ENCODE measurements around the gene MOV10L1. TPM values are rescaled to one million over a fixed set of nuclear protein-coding genes. Genes with fewer than 3 reads are reported as not detected.
A peak's percentile ranks its signal among the peaks of the same experiment; 100 is the strongest.

MOV10L1 gene
- total and polyA plus RNA-seq, 2 experiments from 2014 or later = 0.73 to 1.8 TPM

GRCh38 chr22:50199829-50200460 is 110.1 kb downstream of the MOV10L1 start:
- peaks cover 13% of the 10 kb centered on the region for H4K20me1 ChIP-seq (replicated peaks; ENCODE audit: insufficient read depth)
- H3K36me3 Mint-ChIP-seq (ENCODE audit: low read depth) = peaks cover 22% of the 10 kb centered on the region

GRCh38 chr22:50200461-50201190 is 110.8 kb downstream of the MOV10L1 start, which contains the start of gene SELENOO:
TSS of gene SELENOO (plus strand) at chr22:50201011. CDS start at chr22:50201037, 26 bp downstream.
- peaks cover 12% of the 10 kb centered on the region for H3K4me1 Mint-ChIP-seq
- Histone ChIP-seq H3K4me2 (peak within 1 kb of the TSS; percentile 92), H3K27ac (ENCODE audit: low read depth) (no peak within 1 kb of the TSS), H3K36me3 (ENCODE audit: insufficient read depth) (no peaks in the 10 kb centered on the region; the same call in 1 of the 2 replicates), H3K4me1 (ENCODE audit: insufficient read depth) (peaks cover 8% of the 10 kb centered on the region; the same call in 1 of the 2 replicates), H3K79me2 (replicated peaks; ENCODE audit: insufficient read depth) (peaks cover 21% of the 10 kb centered on the region), H3K9me2 (ENCODE audit: insufficient read depth) (no peaks in the 10 kb centered on the region), H4K20me1 (replicated peaks; ENCODE audit: insufficient read depth) (peaks cover 13% of the 10 kb centered on the region), H3F3A (replicated peaks; ENCODE audit: low read depth) (peaks cover 14% of the 10 kb centered on the region), H3K27me3 (ENCODE audit: insufficient read depth) (peaks cover 9% of the 10 kb centered on the region; the same call in 1 of the 2 replicates), H3K4me3 (peak within 1 kb of the TSS; percentile 72), H2AFZ (peak within 1 kb of the TSS; percentile 43; the same call in 1 of the 2 replicates)
- DNase-seq (ENCODE audit: low spot score) = peak; percentile 90
- H3K9me3 Mint-ChIP-seq = peaks cover 6% of the 10 kb centered on the region; the same call in 2 of the 3 replicates
- peak; percentile 78 for ATAC-seq
- peaks cover 8% of the 10 kb centered on the region for H3K27me3 Mint-ChIP-seq (ENCODE audit: insufficient read depth, low read depth, poor library complexity)
- H3K36me3 Mint-ChIP-seq (ENCODE audit: low read depth) = peaks cover 25% of the 10 kb centered on the region
- H3K27ac Mint-ChIP-seq = no peak within 1 kb of the TSS
- TF ChIP-seq EZH2phosphoT487 (IDR thresholded peaks at IDR 0.05; ENCODE audit: unreplicated experiment) = no peak
- TF ChIP-seq REST (IDR thresholded peaks at IDR 0.05; ENCODE audit: unreplicated experiment) = no peak
- no peak for TF ChIP-seq STAT1 (IDR thresholded peaks at IDR 0.05; ENCODE audit: unreplicated experiment)
- peak; percentile 58 for TF ChIP-seq POLR2AphosphoS5 (IDR thresholded peaks at IDR 0.05; ENCODE audit: low read depth)
- TF ChIP-seq CREB1 (CRISPR knock-in tag; IDR thresholded peaks at IDR 0.05; ENCODE audit: low read depth) = peak; percentile 65
- TF ChIP-seq NANOG (IDR thresholded peaks at IDR 0.05; ENCODE audit: borderline replicate concordance) = no peak
- peak within 1 kb of the TSS; percentile 80 for H3K4me3 Mint-ChIP-seq

More at GRCh38 chr22:50199829-50200460, 110.1 kb downstream of the MOV10L1 start:
- peaks cover 21% of the 10 kb centered on the region for H3K79me2 ChIP-seq (replicated peaks; ENCODE audit: insufficient read depth)
- peaks cover 14% of the 10 kb centered on the region for H3F3A ChIP-seq (replicated peaks; ENCODE audit: low read depth)
- peak overlapping the region; percentile 72 for H3K4me3 ChIP-seq
- Mint-ChIP-seq H3K27me3 (ENCODE audit: insufficient read depth, low read depth, poor library complexity) (peaks cover 8% of the 10 kb centered on the region), H3K4me1 (peaks cover 12% of the 10 kb centered on the region), H3K27ac (no peak overlapping the region), H3K4me3 (peak overlapping the region; percentile 69), H3K9me3 (peaks cover 6% of the 10 kb centered on the region; the same call in 2 of the 3 replicates)
- peak overlapping the region; percentile 87 for H3K4me2 ChIP-seq
- H3K36me3 ChIP-seq (ENCODE audit: insufficient read depth) = no peaks in the 10 kb centered on the region; the same call in 1 of the 2 replicates
- peaks cover 9% of the 10 kb centered on the region; the same call in 1 of the 2 replicates for H3K27me3 ChIP-seq (ENCODE audit: insufficient read depth)
- no peaks in the 10 kb centered on the region for H3K9me2 ChIP-seq (ENCODE audit: insufficient read depth)
- H3K4me1 ChIP-seq (ENCODE audit: insufficient read depth) = peaks cover 8% of the 10 kb centered on the region; the same call in 1 of the 2 replicates
- no peak overlapping the region for H3K27ac ChIP-seq (ENCODE audit: low read depth)
- H2AFZ ChIP-seq = peak overlapping the region; percentile 43; the same call in 1 of the 2 replicates
- TF ChIP-seq CREB1 (CRISPR knock-in tag; IDR thresholded peaks at IDR 0.05; ENCODE audit: low read depth) (no peak), POLR2AphosphoS5 (IDR thresholded peaks at IDR 0.05; ENCODE audit: low read depth) (peak; percentile 51)
- DNase-seq (ENCODE audit: low spot score) (peak; percentile 81), ATAC-seq (peak; percentile 69)

Measured in GM23338 (cell line).